ENCODE measurements around the gene HOXA7.

Gene HOXA7

DNA sequence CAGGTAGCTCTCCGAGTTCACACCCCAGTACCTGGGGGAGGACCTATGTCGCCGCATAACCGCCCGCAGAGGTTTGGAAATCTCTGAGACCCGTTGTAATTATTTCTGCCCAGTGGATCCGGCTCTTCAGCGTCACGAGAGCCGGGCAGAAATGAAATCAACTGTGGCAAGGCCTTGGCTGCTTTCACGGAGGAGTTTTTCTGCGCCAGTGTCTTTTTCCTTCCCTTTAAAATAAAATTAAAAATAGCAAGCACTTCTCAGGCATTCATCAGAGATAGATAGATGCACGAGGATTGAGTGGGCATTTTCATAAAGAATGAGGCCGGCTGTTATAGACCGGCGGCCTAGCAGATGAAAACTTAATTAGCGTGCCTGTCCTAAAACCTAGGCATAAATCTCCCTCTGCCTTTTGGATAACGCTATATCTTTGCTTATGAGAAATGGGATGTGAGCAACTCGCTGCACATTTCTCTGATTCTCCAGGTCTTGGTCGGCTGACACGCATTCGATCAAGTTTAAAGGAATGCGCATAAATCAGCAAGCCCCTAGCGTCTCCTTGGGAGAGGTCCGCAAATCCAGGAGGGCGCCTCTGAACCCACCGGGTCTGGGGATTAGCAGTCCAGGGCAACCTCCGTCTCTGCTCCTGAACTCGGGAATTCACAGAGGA, 37.0 kb upstream of the HOXA7 start:
- DNase-seq (ENCODE audit: low read depth in 2 of 2): no peak

DNA sequence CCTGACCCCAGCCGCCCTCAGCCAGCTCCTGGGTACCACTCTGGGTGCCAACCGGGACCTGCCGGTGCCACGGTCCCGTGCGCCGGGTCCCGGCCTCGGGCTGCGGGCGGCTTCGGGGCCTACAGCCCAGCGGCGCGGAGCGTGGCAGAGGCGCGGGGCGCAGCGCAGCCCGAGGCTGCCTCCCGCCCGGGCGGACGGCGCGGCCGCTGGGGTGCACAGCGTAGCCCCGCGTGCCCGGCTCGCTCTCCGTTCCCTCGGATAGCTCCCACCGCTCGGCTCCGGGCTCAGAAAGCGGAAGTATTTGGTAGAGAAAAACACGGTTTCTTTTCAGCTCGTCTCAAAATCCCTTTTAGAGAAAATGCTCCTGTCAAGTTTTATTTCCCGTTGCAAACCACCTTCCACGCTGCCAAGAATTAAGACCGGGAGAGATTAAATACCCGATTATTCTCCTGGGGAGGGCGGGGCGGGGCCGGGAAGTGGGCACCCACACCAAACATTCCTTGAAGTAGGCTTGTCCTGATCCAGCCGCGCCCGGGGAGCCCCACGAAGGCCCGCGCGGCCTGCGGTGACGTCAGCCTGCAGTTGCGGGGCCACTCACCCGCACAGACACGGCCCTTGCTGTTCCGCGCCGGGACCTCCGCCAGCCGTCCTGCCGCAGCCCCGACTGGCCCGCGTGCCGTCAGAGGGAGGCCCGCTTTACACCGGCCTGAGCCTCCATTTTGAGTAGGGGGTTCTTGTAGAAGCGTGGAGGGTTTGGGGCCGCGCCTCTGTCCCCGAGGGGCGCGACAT, 36.3 kb upstream of the HOXA7 start:
- DNase-seq (ENCODE audit: low read depth in 2 of 2): no peak

- DNase-seq (ENCODE audit: low read depth in 2 of 2): no peak
Measured at GRCh38 chr7:27191833-27192545, 35.5 kb upstream of the HOXA7 start.

- DNase-seq (ENCODE audit: low read depth in 2 of 2): no peak
Measured at GRCh38 chr7:27191161-27191731, 34.8 kb upstream of the HOXA7 start.

DNA sequence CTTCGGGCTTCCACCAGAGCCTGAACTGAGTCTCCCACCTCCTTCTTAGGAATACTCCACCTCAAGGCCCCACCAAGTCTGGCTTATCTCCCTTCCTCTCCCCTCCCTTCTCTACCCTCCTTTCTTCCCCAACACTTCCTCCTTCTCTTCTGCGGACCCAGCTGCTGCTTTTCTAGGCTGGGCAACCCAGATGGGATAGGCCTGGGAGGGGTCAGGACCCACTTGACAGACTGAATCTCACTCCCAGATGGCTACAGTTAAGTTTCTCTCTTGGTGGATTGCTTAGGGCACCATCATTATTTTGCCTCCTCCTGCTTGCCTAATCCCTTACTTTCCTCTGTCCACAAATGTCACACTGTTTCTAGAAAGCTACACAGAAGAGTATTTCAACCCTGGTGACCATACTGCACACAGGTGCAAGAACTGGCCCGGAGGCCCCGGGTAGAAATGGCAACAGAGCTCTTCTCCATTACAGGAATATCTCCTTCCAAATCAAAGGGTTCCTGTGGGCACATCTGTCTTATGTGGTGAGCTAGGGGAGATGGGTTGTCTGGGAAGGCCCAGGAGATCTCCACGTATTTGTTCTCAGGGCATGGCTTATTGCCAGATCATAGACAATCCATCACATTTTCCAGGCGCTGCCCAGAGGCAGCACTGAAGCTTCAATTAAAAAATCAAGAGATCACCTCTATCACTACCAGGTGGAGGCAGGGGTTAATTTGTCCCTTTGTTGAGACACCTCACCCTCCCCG, 33.7 kb upstream of the HOXA7 start:
- DNase-seq (ENCODE audit: low read depth in 2 of 2): no peak

DNA sequence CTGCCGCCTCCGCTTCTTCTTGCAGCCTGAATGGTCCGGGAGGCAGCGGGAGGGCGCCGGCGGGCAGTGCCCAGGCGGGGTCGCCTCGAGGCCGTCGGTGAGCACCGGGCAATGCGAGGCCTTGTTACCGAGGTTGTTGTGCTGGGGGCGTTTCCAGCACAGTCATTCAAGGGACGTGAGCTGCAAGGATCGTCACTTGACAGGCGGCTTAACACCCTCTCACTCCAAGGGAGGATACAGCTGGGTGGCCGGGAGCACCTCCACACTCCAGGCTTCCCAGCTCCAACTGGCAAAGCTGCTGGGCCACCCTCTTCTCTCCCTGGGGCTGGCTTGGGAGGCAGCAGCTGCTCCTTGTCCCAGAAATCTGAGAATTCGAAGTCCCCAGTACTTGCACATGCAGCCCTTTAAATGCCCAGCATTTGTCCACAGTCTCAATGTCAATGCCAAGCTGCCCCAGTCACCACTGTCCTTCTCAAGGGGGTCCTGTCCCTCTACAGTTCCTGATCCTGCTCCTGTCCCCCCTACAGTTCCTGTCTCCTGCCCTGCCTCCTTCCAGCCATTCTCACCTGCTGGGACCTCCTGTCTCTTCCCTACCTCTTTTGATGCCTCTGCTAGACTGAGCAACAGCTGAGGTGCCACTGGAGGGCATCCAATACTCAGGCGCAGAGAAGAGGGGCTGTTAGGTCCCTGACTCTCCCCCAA, 33.0 kb upstream of the HOXA7 start:
- no peak for DNase-seq (ENCODE audit: low read depth in 2 of 2)

DNA sequence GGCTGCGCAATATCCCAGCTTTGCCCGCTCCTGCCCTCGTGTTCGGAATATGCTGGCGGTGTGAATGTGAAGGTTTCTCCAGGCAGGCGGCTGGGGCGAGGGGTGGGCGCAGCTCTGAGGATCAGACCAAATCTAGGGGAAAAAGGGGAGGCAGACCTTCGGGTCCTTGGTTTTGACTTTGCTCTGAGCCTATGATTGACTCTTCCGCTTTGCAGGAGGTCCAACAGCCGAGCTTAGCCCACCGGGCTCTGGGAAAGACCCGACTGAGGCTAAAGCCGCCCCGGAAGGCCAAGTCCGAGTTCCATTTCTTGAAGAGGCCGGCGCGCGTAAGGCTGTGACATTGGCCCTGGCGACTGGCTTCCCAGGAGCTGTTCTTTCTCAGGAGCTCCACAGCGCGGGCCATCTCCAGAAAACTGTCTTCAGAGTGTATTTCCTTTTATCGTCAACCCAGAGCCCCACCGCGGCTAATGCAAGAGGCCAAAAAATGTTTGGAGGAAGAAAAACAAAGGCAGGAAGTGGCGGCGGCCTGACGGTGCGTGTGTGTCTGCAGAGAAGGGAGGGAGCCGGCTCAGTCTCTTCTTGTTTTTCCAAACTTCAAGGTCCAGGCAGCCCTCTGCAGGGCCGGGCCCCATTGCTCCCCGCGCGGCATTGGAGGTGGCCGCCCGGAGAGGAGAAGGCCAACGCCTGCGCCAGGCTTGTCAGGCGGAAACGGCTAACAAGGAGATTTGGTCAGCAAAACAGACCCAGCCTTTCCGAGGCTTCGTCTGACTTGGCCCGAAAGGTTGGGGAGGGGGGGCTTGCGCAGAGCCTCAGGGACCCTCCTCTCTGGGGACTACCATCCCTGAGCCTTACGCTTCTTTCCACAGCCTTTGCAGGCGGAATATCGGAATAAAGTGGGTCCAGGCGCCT, 32.2 kb upstream of the HOXA7 start:
- no peak for DNase-seq (ENCODE audit: low read depth in 2 of 2)

DNA sequence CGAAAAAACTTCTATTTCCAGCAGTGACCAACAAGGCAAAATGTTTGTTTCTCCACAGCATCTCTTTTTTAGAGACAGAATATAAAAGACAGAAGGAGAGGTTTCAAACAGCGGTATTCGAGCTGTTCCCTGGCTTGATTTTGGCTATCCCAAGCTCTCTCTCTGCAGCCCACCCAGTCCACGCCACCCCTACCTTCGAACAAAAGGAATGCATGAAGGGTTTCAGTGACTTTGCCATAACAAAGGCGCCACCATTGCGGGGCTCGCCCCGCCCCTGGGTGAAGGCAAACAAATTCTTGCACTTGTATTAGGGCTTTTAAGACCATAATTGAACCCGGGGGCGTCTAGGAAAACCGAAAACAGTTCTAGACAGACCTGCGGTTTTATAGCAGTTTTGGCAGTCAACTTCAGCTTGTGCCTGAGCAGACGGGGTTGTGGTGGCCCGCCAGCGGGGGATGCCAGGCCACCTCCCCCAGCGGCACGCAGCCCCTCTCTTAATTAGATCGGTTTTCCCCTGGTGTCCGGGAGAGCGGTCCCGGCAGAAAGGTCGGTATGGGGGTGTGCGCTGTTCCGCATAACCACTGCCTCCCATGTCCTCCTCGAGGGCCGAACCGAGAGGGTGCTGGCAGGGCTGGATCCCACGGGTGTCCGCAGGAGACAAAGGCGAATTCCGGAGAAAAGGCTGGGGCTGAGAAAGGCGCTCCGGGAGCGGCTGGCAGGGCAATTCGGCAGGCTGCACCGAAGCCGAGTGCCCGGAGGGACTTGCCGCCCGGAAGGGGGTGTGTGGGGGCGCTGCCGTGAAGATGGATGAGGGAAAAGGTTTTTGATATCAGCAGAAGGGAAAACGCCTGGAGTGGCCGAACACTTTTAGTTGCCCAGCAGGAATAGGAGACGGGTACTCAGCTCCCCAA, 31.3 kb upstream of the HOXA7 start:
- DNase-seq (ENCODE audit: low read depth in 2 of 2): no peak

- DNase-seq (ENCODE audit: low read depth in 2 of 2): no peak
Measured at GRCh38 chr7:27186668-27187474, 30.4 kb upstream of the HOXA7 start.

DNA sequence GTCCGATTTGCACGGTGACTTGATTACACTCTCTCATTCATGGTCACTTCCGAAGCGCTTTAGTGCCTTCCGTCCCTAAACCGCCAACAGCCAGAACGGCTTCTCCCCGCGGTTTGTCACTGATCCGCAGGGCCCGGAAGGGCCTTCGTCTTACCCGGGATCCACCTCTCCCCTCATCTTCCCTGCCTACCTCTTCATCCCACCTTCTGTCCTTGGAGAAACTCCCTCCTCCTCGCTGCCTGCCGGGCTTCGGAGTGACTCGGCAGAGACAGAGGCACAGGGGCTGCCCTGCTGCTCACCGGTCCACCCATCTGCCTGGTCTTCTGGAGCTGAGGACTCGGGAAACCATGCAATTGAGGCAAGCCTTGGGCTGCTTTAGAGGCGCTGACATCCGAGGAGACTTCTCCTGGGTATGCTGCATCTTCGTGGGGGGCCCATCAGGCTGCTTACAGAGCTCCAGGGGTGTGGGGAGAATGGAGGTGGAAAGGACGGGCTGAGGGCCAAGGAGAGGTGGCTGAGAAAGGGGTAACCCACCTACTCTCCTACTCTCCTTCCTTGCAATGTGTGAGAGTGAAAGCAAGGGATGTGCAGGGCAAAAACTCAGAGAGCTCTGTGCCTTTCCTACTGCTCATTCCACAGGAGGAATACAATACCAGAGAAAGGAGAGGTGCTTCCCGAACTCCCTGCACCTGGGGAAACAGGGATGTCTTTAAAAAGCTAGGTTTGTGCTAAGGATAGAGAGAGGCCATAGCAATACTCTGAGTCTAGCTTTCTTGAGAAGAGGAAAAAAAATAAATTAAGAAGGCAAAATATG, 29.6 kb upstream of the HOXA7 start:
- DNase-seq (ENCODE audit: low read depth in 2 of 2): no peak

DNA sequence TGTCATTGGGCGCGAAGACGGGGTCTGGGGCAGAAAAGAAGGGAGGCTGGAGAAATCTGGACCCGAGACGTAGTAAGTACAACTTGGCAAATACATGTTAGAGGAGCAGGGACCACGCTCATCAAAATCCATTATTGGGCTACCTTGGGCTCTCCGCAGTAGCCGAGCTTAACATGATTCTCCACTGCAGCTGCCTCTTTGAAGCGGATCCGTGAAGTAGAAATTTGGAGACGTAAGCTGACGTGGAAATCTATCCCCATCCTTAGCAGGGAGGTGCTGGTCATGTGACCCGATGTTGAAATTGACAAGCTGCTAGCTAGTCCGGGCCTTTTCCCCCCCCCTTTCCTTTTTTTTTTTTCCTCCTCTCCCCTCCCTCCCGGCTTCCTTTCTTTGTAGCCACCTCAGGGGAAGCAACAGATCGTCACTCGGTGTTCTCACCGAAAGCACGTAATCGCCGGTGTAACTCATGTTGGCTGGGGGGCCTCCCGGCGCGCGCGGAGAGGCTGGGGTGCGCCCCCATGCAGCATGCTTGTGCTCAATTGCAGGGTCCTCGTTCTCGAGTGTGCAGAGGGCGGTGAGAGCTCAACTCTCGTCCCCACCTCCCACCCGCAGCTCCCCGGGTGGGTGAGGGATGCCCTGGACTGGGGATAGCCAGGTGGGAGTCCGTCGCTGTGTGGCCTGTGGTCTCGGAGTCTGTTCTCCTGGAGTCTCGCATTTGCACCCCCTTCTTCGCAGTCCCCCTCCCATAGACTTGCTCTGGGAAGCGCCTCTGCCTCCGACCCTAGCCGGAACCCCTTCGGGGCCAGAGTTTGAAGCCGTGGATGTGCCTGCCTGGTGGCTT, 28.8 kb upstream of the HOXA7 start, which contains the start of gene HOXA11:
Gene HOXA11 (minus strand): TSS at position 220 of the 841 bp plus-strand sequence. CDS start 88 bp downstream, at position 132.
- DNase-seq (ENCODE audit: low read depth in 2 of 2): no peak

GRCh38 chr7:27184337-27185012, 28.0 kb upstream of the HOXA7 start:
- no peak for DNase-seq (ENCODE audit: low read depth in 2 of 2)

- DNase-seq (ENCODE audit: low read depth in 2 of 2): no peak
Measured at GRCh38 chr7:27183682-27184336, 27.3 kb upstream of the HOXA7 start.

- DNase-seq (ENCODE audit: low read depth in 2 of 2): no peak
Measured at GRCh38 chr7:27182861-27183681, 26.6 kb upstream of the HOXA7 start.

Measured in activated CD4-positive, alpha-beta T cell treated with anti-CD3 and anti-CD28 coated beads for 24 hours (primary cell).